GM18870 (cell line): ENCODE results near the gene NR2C2.

Experiments used
- ATAC-seq: cut with Tn5 transposase; IDR thresholded peaks from one replicate; pipeline ENCODE4 v1.9.1; 2021; ENCODE audit warnings: moderate library complexity; ENCODE audit not compliant: unreplicated experiment

The NR2C2 gene

GRCh38 chr3:15014606-15015328, 67.4 kb downstream of the NR2C2 start:
- no peak for ATAC-seq

DNA sequence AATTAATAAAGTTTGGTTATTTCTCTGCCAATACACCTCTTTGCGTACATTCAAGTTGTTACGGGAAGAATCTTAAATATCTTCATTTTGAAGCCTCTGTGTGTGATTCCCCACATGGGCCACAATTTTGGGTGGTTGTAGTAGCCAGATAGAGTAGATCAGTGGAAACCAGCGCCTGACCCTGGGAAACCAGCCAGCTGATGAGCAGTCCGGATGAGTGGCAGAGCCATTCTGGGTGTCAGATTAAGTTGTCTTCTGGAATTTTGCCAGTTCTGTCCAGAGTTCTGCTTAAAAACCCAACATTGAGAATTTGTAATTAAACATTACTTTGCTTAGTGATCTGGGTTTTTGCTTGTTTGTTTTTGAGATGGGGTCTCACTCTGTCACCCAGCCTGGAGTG, 68.1 kb downstream of the NR2C2 start:
- no peak for ATAC-seq

DNA sequence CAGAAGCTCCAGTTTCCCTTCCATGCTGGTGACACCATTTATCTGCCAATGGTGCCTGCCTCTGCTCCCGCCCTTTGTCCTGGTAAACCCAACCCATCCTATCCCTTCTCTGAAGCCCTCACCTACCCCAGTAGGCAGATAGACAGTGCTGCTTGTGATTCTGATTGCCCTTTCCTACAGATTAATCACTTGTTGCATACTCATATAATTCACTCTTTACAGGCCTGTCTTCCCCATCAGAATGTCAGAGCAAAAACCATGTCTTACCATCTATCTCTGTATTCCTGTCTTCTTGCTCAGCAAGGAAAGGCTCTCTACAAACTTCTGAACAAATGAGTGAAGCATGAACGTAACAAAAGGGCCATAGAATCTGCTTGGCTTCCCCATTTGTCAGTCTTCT, 69.8 kb downstream of the NR2C2 start:
- ATAC-seq = no peak

DNA sequence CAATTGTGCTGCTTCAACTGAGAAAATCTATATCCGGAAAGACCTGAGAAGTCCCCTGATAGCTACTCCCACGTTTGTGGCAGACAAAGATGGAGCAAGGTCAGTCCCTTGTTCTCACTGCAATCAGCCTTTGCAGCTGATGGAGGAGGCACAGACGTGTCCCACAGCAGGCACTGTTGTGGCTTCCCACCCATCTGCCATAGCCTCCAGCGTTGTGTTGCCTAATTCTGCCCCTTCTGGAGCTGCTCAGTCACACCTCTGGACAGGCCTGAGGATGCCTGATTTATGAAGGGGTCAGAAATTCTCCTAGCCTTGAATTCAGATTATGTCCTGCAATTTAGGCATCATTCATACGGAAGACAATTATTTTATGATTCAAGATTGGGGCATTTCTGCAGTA, 75.9 kb downstream of the NR2C2 start:
- ATAC-seq = no peak

DNA sequence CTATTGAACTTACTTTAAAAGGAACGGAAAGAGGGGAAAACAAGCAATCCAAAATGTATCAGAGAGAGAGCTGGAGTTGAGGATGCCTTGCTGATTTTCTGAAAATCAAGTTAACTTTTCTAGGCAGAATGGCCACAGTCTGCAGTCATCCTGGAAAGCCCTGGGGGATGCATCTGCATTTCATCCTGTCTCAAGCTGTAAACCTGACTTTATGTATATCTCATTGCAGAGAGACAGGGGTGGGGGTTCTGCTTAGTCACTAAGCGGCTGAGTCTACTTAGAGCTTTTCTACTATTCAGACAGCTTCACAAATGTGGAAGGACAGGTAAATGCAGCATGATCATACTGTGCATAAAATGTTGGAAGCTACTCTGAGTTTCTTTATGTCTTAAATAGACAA, 76.3 kb downstream of the NR2C2 start:
- no peak for ATAC-seq

GRCh38 chr3:15029625-15030024, 82.2 kb downstream of the NR2C2 start:
- no peak for ATAC-seq

GRCh38 chr3:15032650-15033049, 85.3 kb downstream of the NR2C2 start:
- no peak for ATAC-seq

DNA sequence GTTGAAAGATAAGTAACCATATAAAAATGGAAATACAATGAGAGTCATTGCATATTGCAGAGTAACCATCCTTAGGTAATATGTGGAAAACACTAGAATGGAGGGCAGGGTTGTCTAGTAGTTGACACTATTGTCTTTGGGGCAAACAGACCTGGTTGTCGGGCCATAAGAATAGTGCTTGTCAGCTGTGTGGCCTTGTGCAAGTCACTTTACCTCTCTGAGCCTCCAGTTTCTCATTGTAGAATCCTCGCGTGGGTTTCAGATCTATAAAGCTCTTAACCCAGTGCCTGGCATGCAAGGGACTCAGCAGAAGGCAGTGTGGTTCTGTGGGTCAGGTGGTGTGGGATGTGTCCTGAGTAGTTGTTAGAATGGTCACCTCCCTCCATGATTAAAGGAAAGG, 85.7 kb downstream of the NR2C2 start:
- no peak for ATAC-seq

- no peak for ATAC-seq
Observed at GRCh38 chr3:15038306-15038705, 90.9 kb downstream of the NR2C2 start.

GRCh38 chr3:15040844-15041243, 93.5 kb downstream of the NR2C2 start:
- no peak for ATAC-seq

DNA sequence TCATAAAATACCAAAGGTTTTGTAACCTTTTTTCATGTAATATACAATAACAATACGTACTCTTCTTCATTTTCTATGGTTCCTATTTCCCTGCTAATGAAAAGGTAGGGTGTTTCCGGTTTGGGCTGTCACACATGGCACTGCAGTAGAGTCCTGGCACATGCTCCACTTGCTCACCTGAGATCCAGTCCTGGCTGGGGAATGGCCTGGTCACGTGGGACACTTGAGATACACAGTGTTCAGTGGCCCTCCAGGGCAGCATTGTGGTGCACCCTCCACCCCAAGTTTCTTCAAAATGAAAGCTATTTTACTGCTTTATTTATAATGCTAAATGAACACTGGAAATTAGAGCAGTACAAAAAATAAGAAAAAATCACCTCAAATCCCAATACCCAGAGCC, 94.6 kb downstream of the NR2C2 start:
- no peak for ATAC-seq

- no peak for ATAC-seq
Observed at GRCh38 chr3:15042936-15043335, 95.6 kb downstream of the NR2C2 start.

DNA sequence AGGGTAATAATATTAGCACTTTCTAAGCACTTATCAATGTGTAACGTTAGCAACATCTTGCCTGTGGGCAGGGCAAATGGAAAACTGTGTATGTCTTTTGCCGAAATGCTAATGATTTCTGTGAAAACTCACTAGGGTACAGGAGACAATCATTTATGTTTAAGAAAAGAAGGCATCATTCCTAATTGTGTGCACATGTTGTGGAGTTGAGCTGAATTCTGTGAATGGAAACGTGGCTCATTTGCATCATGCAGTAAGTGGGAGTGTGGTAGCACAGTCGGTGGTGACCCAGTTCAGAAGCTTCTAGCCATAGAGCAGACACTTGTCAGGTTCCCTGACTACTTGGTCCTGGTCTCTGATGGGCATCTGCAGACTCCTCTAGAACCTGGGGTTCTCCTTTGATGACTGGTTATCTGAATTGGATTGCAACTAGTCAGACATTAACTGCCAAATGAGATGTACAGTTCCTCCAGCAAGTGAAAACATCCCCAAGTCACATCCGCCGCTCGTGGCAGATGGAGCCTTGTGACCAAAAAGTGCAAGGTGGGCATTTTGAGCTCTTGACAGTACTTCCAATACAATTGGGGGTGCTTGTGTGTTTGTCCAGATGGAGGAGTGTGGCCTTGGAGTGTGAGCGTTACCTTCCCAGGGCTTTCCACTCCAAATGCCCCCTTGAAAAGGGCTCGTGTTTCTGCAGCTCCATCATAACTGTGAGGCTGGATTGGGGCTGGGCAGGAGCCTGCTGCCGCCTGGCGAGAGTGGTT, 96.2 kb downstream of the NR2C2 start:
- ATAC-seq = no peak

DNA sequence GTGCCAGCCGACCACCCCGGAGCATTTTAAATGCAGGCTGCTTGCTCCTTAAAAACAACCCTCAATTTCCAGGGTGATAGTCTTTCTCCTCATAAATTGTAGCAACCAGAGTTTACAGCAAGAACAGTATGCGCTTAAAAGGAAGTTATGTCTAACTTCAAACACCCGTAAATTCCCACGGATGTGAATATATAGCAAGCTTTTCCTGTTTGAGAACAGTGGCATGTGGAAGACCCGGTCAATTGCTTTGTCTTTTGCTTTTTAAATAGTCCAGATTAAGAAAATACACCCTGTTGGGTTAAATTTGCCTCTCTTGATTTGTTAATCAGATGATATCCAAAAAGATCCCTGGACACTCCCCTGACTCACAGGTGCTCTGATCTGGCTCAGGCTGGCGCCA, 96.9 kb downstream of the NR2C2 start:
- no peak for ATAC-seq

DNA sequence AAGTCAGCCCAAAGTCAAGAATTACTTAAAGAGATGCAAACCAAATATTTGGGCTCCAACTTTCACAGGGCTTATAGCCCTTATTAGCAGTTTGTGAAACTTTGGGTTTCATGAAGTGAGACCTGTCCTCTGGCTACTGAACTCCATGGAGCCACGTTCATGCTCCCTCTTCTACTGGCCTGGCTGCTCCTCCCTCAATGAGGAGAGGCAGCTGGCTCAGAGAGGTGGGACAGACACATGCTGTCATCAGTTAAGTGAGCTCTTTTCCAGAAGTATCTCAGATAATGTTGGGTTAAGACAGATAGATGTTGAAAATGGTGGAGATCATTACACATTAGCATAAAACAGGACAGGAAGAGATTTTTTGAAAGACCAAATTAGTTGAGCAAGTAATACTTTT, 98.3 kb downstream of the NR2C2 start:
- no peak for ATAC-seq

DNA sequence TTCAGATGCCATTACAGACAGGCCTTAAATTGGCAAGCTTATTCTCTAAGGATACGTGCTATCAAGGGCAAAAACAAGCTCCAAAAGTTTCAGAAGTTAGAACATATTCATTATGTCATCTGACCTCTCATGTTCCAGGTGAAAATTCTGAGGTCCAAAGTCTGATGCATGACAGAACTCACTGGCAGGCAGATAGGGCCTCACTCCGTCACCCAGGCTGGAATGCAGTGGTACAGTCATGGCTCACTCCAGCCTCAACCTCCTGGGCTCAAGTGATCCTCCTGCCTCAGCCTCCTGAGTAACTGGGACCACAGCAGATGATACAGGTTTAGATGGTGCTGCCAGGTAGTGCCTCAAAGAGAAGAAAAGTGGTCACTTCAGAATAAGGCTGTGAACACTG, 102.2 kb downstream of the NR2C2 start:
- ATAC-seq = no peak

- peak; percentile 67 for ATAC-seq
Observed at GRCh38 chr3:15050405-15051092, 103.2 kb downstream of the NR2C2 start.

- ATAC-seq = peak; percentile 37
Observed at GRCh38 chr3:15051531-15051930, 104.1 kb downstream of the NR2C2 start.

DNA sequence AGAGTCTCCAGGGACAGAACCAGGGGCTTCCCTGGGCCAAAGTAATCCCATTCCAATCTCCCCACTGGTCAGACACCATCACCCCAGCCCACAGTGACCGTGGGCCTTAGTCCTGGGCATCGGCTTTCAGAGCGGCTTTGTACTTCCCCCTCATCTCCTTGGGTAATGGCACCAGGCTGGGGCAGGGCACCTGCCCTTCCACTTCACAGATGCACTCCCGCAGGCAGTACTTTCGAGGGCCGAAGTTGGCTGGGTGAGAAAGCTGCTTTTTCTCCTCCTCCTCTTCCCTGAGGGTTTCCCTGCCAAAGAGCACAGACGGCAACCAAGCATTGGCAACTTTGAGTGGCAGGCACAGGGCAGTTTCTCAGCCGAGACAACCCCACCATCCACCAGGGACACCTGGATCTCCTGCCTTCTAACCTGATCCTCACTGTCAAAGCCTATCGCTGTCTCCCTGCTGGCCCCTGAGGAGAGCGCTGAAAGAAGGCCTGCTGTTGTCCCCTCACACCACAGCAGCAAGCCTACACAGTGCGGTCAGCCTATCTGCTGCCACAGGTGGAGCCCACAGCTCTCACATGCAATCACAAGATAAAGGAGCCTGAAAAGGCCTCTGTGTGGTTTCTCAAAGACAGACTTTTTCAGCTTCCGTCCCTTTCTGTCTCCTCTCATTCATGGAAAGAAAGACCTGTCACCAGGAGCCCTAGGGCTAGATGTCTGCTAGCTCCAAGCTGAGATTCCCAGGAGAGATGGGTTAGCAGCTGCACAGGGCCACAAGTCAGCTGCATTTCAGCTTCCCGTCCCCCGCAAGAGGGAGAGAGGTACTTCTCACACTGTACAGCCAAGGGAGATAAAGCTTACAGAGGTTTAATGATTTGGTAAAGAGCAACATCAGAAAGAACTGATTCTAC, 105.2 kb downstream of the NR2C2 start:
- ATAC-seq = no peak

DNA sequence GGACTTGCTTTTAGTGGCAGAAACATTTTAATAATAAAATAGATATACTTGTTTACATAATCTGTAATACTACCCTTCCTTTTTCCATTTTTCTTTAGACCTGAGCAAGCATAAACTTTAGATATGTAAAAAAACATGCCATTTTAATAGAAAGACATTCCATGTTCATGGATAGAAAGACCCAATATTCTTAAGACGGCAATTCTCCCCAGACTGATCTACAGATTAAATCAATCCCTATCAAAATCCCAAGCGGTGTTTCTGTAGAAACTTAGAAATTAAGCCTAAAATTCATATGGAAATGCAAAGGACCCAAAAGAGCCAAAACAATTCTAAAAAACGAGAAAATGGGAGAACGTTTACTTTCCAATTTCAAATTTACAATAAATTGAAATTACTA, 106.2 kb downstream of the NR2C2 start:
- ATAC-seq = no peak

DNA sequence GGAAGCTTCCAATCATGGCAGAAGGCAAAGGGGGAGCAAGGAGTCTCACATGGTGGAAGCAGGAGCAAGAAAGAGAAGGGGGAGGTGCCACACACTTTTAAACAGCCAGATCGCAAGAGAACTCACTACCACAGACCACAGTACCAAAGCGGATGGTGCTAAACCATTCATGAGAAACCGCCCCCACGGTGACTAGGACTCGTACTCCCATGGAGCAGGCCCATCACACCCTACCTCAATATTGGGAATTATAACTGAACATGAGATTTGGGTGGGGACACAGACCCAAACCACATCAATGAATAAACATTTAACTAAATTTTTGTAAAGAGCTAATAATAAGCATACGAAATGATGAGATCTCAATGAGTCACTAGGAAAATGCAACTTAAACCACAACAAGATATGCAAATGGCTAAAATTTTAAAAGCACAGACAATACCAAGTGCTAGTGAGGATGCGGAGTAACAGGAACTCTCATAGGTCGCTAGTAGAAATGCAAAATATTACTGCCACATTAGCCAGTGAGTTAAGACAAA, 107.7 kb downstream of the NR2C2 start:
- ATAC-seq = peak; percentile 48
